HG03521 (cell line): ENCODE results near the gene UGT3A2.
A peak's percentile ranks its signal among the peaks of the same experiment; 100 is the strongest.

Experiments used
- ATAC-seq: cut with Tn5 transposase; IDR thresholded peaks from one replicate; pipeline ENCODE4 v1.9.1; 2021; ENCODE audit warnings: mild to moderate bottlenecking, moderate library complexity; ENCODE audit not compliant: unreplicated experiment

UGT3A2 gene, protein sequence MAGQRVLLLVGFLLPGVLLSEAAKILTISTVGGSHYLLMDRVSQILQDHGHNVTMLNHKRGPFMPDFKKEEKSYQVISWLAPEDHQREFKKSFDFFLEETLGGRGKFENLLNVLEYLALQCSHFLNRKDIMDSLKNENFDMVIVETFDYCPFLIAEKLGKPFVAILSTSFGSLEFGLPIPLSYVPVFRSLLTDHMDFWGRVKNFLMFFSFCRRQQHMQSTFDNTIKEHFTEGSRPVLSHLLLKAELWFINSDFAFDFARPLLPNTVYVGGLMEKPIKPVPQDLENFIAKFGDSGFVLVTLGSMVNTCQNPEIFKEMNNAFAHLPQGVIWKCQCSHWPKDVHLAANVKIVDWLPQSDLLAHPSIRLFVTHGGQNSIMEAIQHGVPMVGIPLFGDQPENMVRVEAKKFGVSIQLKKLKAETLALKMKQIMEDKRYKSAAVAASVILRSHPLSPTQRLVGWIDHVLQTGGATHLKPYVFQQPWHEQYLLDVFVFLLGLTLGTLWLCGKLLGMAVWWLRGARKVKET

DNA sequence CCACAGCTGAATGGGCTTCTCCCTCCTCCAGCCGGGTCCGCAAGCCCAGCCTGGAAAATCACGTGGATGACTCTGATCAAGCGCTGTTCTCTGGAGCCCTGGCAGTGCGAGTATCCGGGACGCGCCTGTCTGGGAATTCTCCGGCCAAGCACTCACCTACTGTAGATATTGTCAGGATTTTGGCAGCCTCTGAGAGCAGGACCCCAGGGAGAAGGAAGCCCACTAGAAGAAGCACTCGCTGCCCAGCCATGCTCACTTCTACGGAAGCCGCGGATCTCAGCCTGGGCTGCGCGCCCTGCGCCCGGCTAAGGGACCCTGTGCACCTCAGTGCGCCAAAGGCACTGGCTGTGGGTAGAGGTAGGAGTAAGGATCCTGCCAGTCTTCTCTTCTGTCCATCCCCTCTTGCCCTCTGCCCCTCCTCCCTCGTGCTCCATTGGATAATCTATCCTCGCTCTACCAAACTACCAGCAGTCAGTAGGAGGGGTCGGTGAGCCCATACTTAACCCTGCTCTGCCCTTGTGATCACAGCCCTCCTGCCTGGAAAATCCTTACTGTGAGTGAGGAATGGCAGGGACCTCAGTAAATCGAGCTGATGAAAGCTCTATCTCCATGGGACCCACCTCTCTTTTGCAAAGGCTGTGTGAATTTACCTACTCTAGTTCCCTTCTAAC lies at the start of gene UGT3A2:
Gene UGT3A2, minus strand, starts transcription at position 343 of the 671 bp plus-strand sequence. Its CDS starts 93 bp downstream, at position 250.
- no peak for ATAC-seq

DNA sequence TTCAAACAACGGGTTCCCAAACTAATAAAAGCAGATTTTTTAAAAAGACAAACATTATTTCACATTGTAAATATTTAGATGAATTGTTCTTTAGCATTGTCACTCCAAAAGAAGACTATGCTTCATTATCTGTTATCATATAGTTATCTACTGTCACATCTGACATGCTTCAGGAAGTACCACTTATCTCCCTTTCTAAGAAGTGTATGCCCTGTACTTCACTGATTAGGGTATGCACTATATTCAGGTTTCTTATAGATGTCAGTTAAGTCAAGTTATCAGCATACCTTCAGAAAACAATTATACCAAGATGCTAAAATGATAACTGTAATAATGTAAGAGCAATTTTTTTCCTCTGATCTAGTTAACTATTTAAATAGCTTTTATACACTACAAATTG lies 44.6 kb upstream of the UGT3A2 start:
- ATAC-seq = no peak

DNA sequence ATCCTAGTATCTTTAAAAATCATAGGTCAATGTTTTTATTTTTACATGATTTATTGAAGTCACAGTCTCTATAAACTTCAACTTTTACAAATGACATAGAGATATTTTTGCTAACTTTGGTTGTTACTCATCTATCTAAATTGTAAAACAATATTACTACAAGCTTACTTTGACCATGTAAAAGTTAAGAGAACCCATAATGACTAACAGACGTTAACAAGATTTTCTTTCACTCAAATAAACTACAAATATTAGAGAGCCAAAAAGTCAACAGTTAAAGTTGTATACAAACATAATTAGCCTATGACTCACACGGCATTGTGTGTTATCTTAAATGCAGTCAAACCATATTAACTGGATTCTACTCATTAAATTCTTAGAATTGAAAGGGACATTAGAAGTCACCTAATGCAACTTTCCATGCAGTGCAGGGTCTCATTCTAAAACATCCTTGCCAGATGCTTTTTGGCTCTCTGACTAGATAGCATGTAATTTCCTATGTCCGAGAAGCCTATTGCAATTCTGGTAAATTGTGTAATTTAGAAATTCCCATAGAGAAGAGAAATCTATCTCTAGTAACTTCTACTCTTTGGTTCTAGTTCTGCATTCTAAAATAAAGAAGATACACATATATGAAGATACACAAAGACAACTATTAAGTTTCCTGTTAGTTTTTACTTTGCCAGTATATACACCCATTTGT lies 42.2 kb upstream of the UGT3A2 start:
- no peak for ATAC-seq

DNA sequence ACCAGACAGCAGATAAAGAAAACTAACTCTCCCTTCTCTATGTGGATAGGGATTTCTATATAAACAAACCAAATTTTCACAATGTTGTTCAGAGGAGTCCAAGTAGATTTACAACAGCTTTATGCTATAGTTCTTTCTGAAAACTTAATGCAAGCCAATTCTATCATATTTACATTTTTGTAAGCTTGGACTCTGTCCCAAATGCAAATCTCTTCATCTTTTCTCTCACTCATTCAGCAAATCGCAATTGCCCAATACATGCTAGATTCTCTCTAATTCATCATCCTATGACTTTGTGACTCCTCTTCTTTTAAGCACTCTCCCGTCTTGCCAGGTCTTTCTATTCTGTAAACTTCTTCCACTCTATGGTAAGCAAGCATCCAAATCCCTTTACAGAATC lies 39.1 kb upstream of the UGT3A2 start:
- no peak for ATAC-seq

DNA sequence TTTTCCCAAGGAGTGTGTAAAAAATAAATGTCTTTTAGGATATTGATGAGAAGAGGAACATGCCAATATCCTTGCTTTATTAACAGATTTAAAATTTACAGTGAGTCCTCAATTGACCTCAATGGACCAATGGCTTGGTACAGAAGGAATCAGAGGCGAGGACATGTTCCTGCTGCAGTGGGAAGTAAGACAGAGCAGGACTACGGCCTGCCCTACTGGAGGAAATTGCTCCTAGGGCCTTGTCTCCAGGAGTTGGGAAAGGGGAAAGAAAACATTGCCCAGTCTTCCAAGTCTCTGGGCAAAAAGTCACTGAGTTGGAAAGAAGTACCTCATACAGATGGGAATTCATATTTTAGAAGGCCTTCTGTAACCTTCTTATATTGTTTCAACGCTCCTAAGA lies 33.1 kb upstream of the UGT3A2 start:
- ATAC-seq = no peak

DNA sequence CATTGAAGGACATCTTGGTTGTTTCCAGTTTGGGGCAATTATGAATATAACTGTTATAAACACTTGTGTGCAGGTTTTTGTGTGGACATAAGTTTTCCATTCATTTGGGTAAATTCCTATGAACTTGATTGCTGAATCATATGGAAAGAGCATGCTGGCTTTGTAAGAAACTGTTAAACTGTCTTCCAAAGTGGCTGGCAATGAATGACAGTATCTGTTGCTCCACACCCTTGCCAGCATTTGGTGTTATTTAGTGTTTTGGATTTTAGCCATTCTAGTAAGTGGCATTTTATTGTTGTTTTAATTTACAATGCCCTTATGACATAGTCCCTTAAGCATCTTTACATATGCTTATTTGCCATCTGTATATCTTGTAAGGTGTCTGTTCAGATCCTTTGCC lies 29.8 kb upstream of the UGT3A2 start:
- no peak for ATAC-seq

DNA sequence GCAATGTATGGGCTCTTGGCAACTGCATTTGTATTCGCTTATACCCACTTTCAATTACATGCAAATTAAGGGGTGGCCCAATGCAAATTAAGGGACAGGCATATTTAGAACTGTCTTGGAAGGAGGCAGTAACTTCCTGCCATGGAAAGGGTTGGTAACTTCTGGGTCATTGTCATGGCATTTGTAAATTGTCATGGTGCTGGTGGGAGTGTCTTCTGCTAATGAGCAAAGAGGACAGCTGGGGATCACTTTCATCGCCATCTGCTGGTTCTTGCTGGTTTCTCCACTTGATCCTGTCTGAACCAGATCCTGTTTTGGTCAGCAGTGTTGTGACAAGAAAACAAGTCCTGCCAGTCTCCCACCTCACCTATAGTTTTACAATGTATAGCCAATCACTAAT lies 23.3 kb upstream of the UGT3A2 start:
- peak; percentile 77 for ATAC-seq

DNA sequence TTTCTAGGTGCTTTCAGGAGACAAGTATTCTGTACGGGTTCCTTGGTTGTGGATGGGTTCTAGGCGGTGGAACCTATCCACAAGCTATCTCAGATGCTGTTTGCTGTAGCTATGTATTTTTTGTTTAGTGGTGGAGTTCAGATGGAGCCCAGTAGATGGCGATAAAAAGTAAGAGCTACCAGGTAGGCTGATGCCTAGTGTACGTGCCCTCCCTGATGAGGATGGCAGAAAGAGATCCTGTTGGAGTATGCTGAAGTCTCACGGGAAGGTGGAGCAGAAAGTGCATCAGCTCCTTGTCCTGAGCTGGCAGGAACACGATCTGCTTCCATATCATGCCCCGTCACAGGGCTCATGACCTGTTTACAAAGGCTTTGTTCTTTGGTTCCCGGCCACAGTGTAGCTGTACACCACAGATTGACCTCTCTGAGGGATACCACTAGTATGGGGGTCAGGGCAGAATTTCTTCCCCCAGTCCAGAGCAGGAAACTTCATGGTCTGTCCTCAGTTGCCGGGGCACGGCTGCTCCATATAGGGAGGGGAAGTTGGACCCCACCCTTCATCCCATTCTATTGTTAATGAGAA lies 12.6 kb upstream of the UGT3A2 start:
- ATAC-seq = peak; percentile 85

DNA sequence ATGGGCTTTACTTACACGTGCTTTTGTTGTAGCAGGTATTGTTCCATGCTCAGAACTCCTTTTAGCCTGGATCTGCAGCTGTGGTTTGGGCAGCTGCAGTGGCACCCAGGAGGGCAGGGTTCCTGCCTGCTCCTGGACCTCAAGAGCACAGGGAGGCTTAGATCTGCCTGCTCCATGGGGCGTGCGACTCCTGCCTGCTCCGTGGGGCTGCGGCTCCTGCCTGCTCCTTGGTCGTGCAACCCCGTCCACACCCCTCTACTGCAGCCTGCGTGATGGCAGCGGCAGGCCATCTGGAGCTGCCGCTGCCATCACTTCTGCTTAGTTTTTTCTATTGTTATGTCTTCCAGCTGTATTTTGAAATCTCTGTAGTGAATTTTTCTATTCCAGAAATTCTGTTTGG lies 11.7 kb upstream of the UGT3A2 start:
- no peak for ATAC-seq

DNA sequence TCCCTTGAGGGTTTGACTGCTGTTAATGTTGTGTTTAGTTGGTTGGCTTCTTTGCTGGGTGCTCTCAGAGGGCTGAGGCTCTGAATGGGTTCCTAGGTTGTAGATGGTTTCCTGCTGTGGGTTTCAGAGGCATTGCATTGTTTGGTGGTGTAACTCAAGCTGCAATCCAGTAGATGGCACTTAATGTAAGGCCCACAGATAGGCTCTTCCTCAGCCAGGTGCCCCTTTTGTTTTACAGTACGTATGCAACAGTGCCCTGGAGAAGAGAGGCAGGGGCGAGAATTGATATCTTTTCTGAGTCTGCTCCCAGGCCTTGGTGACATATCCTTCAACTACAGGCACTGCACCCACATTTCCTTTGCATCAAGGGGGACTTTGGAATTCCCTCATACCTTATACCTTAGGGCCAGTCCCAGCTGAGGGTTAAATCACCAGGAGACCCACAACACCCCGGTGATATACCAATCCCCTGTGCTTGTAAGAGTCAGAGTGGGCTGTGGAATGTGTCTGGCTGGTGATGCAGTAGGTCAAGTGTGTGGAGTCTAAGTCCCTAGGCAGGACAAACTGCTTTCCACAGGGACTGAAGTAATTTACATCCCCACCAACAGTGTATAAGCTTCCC lies 7.0 kb upstream of the UGT3A2 start:
- peak; percentile 73 for ATAC-seq

DNA sequence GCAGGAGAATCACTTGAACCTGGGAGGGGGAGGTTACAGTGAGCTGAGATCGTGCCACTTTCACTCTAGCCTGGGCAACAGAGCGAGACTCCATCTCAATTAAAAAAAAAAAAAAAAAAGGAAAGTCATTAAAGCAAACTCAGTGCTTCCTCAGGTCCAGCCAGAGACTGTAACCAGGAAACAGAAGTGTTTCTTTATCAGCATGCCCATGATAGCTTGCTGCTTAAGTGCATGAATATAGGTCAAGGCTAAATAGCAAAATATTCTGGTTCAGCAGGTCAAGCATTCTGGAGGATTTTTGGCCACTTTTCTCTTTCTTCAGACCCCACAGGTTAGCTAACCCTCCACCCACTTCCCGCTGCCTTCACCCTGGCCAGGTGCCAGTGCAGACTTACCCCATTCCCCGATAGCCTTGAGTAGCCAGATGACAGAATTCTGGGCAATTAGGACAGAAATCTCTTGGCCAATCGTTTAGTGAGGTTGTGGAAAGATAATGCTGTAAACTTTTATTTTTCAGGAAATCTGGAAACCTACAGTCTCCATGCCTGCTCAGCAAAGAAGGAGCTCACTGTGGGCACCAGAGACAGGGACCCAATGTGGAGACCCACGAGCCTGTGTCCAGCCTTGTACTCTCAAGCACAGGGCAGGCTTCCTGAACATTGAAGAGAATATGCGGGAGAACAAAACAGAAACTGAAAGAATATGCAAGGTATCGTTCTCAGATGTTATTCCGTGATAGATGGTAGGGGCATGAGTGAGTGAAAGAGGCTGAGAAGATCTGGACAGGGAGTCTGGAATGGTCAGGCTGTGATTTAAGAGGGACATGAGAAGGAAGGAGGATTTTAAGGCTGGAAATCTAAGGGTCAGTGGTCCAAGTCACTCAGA lies 4.2 kb upstream of the UGT3A2 start:
- peak; percentile 63 for ATAC-seq

DNA sequence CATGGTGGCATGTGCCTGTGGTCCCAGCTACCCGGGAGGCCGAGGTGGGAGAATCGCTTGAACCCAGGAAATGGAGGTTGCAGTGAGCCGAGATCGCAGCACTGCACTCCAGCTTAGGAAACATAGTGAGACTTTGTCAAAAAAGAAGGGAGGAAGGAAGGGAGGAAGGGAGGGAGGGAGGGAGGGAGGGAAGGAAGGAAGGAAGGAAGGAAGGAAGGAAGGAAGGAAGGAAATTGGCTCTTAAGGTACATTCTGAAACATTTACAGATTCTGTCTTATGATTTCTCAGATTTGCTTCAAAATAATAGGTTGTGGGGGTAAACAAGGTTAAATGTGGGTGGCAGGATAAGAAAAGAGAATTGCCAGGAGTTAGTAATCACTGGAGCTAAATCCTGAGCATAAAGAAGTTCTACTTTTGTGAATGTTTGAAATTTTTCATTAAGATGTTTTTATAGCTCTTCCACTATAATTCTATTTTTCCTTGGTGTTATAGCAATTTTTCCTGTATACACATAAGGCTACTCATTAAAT lies 2.1 kb upstream of the UGT3A2 start:
- ATAC-seq = no peak

DNA sequence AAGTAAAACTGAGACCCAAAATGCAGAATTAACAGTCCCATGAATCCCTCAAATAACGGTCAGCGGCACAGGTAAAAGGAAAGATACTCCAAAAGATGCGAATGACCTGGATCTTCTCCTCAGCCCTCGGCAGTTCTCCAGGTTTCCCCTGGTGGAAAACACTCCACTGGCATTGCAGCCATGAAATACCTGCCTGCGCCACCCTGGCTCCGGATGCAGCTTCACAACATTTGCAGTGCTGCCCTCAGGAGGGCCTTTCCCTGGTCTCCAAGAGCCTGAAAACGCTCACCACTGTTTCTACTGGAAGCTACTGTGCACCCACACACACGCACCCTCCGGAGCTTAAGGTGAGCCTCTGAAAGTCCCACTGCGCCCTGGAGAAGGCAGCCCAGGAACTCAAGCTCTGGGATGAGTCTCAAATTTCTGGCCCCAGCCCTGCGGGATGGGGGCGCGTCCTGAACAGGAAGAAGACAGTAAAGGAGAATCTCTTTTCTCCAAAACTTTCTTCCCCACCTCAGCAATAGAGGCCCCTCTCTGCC lies 612 bp downstream of the UGT3A2 start:
- no peak for ATAC-seq

DNA sequence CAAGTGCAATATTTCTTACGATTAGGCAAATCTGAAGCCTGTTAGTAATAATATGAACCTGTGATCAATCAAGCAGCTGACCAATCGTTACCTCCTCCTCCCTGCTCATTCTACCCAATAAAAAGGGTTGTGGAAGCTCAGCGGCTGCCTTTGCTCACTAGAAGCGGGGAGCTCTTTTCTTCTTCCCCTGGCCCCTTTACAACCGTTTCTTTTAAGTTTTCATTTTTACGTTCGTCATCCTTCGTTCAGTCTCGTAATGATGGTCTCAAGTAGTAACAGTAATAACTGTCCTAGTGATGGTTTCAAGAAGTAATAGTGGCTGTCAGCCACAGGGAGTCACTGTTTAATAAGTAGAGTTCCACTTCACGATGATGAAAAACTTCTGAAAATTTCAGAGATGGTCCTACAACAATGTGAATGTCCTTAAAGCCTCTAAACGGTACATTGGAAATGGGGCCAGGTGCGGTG lies 6.2 kb downstream of the UGT3A2 start:
- ATAC-seq = no peak

DNA sequence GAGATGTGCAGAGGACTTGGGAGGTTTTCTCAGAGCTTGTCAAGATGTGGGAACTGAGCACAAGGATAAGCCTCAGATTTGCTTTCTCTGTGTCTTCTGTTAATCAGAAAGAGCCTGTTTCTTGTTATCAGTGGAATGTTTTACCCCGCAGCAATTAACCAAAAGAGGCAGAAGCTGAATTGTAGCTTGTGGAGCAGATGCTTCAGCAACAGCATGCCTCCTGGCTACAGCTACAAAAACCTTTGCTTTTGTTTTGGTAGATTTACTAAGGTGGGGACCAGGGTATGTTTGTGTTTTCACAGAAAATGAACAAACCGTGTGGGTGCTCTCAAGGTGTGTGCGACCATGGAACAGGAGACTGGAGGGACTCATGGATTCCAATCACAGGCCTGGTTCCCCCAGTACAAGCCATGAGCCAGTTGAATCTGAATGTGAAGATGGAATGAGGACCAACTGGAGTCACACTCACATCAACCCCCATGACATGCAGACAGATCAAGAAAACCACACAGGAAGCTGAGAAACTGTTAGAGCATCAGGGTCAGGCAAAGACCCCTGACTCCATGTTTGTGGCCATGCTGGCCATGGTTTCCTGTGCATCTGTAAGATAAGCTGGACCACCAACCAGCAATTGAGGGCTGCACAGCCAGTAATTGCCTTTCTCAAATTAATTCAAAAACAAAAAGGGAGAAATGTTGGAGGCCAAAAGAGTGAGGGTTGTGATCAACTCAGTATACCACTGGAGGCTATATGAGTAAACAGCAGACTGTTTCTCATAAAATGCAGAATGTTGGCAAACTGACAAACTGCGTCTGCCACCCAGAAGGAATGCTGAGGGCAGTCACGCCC lies 6.9 kb downstream of the UGT3A2 start:
- no peak for ATAC-seq

DNA sequence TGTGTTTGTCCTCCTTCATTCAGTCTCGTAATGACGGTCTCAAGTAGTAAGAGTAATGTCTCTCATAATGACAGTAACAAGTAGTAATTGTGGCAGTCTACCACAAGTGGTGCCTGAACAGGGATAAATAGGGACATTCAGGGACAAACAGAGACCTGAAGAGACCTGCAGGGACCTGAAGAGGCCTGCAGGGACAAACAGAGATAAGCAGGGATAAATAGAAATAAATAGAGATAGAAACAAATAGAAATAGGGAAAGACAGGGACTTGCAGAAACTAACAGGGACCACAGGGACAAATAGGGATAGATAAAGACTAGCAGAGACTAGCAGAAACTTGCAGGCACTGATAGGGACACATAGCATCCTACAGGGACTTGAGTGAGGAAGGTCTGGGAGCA lies 7.9 kb downstream of the UGT3A2 start:
- no peak for ATAC-seq

DNA sequence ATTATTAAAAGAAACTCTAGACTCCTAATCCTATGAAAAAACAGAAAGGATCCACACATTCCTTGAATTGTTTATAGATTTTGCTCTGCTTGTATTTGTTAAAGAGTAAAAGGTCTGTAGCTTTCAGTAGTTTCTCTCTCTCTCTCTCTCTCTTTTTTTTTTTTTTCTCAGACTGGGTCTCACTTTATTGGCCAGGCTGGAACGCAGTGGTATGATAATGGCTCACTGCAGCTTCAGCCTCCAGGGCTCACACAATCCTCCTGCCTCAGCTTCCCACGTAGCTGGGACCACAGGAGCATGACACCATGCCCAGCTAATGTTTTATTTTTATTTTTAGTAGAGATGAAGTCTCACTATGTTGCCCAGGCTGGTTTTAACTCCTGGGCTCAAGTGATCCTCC lies 9.3 kb downstream of the UGT3A2 start:
- ATAC-seq = no peak

DNA sequence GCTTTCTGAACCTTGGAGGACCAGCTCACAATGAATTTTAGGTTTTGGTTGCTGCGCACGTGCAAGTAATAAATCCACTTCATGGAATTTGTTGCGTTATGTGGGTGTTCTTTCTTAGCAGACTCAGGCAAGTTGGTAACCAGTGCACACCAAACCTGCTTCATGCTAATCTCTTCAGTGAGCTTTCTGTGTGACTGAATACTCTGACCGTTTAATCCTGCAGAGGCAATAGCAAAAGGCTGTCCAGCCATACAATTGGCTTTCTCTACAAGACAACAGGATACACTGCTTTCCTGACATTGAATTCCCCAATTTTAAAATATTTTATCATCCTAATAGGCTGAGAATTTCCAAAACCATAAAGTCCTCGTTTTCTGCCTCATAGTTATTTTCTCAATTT lies 10.3 kb downstream of the UGT3A2 start:
- no peak for ATAC-seq
